Stimulated activated CD4-positive, alpha-beta T cell treated with anti-CD3 and anti-CD28 coated beads, Interleukin-12 subunit alpha, Interleukin-12 subunit beta, amount 100 ng/mL, for 4 hours (primary cell): ENCODE measurements around the gene LIMS2.

ENCODE experiments used
- DNase-seq: peaks from one replicate; pipeline ENCODE4 v3.0.0-alpha.2; 2020

The LIMS2 gene

DNA sequence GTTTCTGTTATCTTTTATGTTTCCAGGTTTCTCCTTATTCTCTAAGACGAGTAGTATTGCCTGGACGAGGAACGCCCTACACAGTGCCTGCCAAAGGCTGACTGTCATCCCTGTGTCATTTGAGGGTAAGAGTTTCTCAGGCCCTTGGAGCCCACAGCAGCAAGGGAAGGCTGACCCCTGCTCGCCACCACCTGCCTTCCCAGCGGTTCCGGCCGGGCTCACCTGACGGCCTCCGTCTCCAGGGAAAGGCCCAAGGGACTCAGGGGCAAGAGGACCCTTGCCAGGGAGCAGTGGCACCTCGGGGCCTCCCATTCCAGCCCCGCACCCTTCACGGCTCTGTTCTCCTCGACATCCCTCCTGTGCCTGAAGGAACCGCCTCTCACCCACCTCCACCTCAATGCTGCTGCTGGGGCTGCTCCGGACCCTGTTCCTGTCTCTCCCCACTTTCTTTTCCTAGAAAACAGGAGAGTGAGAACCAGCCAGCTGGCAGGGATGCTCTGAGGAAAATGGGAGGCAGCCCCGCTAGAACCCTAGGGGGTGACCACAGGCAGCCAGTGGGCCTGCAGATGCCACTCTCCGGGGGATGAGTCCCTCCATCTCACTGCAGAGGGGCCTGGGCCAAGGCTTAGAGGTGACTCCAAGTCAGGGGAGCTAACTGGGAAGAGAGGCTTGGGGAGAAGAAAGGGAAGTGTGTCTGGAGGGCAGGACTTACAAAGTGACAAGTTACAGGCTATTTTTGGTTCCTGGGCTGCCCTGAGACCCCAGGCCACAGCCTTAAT lies 1.9 kb downstream of the LIMS2 start:
- no peak for DNase-seq

GRCh38 chr2:127672341-127673224 lies 2.7 kb downstream of the LIMS2 start:
- no peak for DNase-seq

DNA sequence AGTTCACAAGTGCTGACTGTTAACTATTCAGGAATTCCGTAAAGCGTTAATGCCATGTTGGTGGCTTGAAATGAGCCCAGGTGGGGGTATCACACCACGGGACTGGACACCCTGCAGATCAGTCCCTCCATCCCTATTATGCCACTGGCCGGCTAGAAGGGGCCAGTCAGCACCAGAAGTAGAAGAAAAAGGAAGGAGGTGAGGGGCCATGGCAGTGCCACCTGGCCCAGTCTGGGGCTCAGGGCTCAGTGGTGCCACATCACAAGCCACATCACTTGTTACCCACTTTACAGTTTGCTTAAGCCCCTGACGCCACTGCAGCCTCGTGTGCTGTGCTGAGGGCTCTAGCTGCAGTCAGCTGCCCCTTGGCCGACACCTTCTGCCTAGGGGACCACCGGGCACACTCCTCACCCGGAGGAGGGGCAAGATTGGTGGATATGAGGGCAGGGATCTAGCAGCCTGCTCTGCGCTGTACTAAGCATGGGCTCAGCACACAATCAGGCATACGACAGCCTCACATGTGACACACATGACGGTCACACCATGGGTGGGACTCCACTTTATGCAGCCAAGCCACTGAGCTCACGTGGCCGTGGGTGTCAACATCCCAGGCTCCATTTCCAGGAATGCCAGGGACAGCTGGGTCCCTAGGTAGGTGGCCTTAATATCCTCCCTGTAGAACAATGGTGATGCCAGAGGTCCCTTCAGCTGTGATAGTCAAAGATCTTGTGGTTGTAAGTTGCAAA lies 3.6 kb downstream of the LIMS2 start:
- no peak for DNase-seq

DNA sequence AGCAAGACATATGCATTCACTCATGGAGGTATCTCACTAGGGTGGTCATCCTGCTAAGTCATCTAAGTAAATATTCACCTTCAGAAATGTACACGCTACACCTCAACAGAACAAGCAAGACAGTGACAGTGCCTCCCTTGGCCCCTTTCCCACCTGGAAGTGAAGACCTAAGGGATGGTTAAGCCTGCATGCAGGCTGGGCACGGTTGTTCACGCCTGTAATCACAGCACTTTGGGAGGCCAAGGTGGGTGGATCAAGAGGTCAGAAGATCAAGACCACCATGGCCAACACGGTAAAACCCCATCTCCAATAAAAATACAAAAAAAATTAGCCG lies 4.4 kb downstream of the LIMS2 start:
- DNase-seq, result no peak

- no peak for DNase-seq
Observed at GRCh38 chr2:127670055-127670956, 5.0 kb downstream of the LIMS2 start.

DNA sequence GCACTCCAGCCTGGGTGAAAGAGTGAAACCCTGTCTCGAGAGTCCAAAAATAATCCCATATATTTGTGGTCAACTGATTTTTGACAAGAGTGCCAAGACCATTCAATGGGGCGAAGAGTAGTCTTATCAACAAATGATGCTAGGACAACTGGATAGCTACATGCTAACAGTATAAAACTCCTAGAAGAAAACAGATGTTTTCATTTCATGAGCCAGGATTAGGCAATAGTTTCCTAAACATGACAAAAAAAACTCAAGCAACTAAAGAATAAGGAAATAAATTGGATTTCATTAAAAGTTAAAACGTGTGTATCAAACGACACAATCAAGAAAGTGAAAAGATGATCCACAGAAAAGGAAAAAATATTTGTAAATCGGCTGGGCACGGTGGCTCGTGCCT lies 6.3 kb downstream of the LIMS2 start:
- DNase-seq, result no peak

GRCh38 chr2:127665267-127665893 lies 9.9 kb downstream of the LIMS2 start:
- no peak for DNase-seq

GRCh38 chr2:127664895-127665225 lies 10.5 kb downstream of the LIMS2 start:
- no peak for DNase-seq

DNA sequence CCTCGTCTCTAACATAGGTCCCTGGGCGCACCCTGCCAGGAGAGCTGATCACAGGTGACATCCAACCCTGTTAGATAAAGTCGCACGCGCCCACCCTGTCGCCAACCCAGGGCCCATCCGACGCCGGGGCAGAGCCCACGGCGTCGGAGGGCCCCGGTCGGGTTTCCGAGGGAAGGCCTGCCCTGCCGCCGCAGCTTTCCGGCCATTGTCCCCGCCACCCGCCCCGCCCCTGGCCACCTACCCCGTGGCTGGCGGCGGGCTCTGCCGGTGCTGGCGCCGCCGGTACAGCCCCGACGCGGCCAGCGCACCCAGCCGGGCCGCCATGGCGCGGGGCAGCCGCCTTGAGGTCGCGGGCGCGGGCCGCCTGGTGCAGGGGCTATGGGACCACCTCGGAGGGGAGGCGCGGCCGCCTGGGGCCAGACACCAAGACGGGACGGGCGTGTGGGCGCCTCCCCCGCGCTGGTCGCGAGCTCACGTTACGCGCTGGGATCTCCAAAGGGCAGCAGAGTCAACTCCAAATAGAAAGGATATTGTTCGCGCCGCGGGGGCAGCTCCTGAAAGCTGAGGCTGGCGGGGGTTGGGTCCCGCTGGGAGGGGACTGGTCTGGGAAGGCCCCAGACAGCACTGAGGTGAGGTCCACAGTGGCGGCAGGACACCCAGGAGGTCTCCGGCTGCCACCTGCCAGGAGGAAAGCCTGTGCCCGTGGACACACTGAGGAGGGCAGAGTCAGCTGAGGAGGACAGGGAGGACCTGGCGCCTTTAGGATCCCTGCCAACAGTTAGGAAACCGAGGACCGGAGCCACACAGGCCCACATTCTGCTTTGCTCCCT lies 11.1 kb downstream of the LIMS2 start:
- no peak for DNase-seq

GRCh38 chr2:127663566-127664064 lies 11.7 kb downstream of the LIMS2 start:
- DNase-seq, result no peak

DNA sequence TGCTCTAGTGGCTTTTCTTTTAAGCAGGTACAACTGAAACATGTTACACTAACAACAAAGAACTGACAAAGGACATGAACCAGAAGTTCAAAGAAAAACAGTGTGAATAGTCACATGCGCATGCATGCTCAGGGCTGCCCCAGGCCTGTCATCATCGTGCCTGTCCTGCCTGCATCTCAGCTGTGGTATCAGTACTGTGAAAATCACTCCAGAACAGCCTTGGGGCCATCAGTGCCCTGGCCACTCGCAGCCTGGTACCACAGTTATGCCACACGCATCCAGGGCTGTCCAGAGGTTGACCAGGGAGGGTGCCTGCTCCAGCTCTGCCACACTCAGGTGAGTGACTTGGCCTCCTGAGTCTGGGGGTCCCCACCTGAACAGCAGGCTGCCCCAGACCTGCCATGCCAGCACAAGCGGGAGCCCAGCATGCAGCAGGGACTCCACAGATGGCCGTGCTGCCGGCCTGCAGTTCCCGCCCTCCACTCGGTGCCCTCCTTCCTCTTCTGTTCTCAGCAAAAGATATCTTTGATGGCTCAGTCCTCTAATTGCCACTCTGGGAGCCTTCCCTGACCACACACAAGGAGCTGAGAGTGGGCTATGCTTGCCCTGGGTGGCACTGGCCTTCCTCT lies 12.3 kb downstream of the LIMS2 start:
- DNase-seq, result no peak

- DNase-seq, result no peak
Observed at GRCh38 chr2:127661949-127662510, 13.3 kb downstream of the LIMS2 start.

DNA sequence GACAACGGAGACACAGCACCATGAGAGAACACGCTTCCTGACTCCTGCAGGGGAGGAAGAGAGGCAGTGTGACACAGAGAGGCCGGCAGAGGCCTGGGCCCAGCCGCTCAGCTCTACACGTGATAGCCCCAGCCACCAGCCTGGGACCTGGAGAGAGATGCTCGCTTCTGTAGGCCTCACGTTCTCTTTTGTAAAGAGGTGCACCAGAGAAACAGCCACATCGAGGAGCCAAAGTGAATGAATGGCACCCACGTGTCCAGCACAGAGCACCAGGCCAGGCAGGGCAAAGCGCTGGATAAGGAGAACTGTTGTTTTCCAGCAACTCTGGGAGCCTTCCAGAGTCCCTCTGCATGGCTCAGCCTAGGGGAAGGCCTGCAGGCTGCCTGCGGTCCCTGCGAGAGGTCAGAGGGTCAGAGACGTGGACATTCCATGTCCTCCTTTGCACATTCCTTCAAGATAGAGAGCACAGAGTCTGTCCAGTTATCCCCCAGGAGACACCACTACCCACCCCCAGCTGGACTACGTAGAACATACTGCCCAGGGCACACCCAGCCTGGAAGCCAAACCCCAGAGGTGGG lies 14.2 kb downstream of the LIMS2 start:
- DNase-seq, result no peak

DNA sequence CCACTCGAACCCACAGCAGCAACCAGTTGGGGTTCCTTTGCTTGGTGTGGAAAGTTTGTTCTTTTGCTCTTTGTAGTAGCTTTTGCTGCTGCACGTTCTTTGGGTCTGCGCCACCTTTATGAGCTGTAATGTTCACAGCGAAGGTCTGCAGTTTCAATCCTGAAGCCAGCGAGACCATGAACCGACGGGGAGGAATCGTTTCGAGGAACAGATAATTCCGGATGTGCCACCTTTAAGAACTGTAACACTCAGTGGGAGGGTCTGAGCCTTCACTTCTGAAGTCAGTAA lies 15.1 kb downstream of the LIMS2 start:
- no peak for DNase-seq

DNA sequence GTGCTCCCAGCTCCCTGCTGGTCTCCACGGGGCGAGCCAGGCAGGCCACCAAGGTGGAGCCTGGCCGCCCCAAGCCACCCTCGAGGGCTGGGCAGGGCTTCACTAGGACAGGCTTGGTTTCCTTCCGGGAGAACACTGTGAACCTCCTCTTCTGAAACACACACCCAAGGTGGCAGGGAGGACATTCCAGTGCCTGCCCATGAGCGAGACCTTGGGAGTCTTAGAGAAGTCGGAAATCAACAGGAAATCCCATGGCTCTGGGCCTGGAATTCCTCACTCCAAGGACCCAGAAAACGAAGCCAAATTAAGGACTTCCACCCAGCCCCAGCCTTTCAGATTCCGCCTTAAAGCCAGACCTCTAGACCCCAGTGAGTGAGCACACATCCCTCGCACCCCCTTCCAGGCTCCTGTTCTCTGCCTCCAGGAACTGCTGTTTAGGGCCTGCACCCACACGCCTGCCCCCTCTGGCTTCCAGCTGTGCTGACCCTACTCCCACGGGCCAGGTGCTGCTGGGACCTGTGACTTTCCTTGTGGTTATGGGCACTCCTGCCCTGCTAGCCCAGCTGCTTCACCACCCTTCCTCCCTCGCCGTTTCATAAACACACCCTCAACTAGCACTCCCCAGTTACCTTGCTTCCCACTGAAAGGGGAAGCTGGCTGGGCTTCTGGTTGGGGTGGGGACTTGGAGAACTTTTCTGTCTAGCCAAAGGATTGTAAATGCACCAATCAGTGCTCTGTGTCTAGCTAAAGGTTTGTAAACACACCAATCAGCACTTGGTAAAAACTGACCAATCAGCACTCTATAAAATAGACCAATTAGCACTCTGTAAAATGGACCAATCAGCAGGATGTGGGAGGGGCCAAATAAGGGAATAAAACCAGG lies 15.7 kb downstream of the LIMS2 start:
- no peak for DNase-seq

DNA sequence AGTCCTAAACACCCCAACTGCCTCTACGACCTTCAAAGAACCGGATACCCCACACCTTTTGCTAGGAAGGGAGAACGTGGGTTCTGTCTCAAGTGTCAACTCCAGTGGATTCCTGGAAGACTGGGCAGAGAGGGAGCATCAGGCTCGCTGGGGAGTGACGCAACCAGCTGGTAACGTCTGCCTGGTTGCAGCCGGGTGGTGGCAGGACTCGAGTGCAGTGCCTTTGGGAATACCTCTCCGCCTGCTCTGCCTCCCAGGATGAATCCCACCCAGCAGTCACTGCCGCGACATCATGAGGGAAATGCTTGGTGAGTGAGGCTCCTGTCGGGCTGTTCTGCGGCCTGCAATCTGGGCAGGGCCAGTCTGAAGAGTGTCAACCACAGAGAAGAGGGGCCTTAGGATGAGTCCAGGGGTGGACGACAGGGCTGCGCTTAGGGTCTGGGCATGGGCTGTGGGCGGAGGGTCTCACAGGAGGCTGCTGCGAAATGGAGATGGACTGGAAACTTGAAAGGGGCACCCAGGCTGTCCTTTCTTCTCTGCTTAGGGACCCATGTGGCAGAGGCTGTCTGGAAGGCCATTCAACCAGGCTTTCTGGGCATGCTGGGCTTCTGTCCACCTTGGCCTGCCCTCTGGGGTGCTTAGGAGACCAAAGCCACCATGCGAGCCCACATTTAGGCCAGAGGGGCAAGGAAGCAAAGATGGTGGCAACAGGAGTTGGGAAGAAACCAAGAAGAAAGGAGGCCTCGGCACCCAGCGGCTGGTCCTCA lies 16.5 kb downstream of the LIMS2 start:
- DNase-seq, result no peak

- DNase-seq, result no peak
Observed at GRCh38 chr2:127658146-127658545, 17.2 kb downstream of the LIMS2 start.

GRCh38 chr2:127657232-127657595 lies 18.1 kb downstream of the LIMS2 start:
- DNase-seq, result no peak
